ENCODE results near the gene MRPS10.

DNA sequence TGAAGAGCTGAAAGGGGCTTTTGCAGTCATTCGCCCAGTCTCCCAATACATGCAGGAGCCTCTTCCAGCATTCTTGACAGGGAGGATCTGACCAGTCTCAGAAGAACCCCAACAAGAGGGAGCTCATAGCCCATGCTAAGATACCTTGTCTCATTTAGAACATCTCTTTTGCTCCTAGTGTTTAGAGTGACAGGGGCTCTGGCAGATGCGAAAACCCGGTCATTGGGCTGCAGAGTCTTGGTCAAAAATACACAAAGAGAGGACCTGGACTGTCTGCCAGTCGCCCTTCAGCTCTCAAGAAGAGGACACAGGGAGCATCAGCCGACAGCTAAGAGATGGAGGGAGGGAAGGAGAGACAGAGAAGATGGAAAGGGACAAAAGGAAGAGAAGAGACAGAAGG lies 23.6 kb downstream of the MRPS10 start:
- TF ChIP-seq GATA3 (IDR thresholded peaks at IDR 0.05; ENCODE audit: low read depth, low read length), result no peak
- no peak for TF ChIP-seq GATA2 (IDR thresholded peaks at IDR 0.05; ENCODE audit: low read depth, low read length)
